ENCODE data around the gene MLXIP.
A peak's percentile ranks its signal among the peaks of the same experiment; 100 is the strongest.
"Not testable (repeated sequence)": the region's sequence is repeated elsewhere in the genome, so short reads cannot be mapped to it uniquely, and the experiment has no call there.

MLXIP gene

GRCh38 chr12:122172262-122172939, 93.8 kb downstream of the MLXIP start:
- Mint-ChIP-seq H3K4me1 (ENCODE audit: low read depth in 2 of 2) (peaks cover 0 to under 1% of the 10 kb centered on the region in 2 donors), H3K36me3 (ENCODE audit: insufficient read depth) (no peaks in the 10 kb centered on the region), H3K4me3 (no peak overlapping the region), H3K27me3 (peaks cover 0 to 16% of the 10 kb centered on the region in 2 donors), H3K9me3 (no peaks in the 10 kb centered on the region), H3K27ac (no peak overlapping the region)
- ATAC-seq (replicated peaks) (no peak), DNase-seq (no peak)

GRCh38 chr12:122174155-122174845, 95.7 kb downstream of the MLXIP start, which contains the start of gene IL31:
TSS of gene IL31 (minus strand) at chr12:122174221. CDS start at chr12:122174172, 49 bp downstream.
- no peak within 1 kb of the TSS for H3K4me3 Mint-ChIP-seq
- H3K4me1 Mint-ChIP-seq (ENCODE audit: low read depth in 2 of 2) = no peaks in the 10 kb centered on the region
- H3K27me3 Mint-ChIP-seq = peaks cover 0 to 16% of the 10 kb centered on the region in 2 donors
- no peaks in the 10 kb centered on the region for H3K36me3 Mint-ChIP-seq (ENCODE audit: insufficient read depth)
- H3K27ac Mint-ChIP-seq = no peak within 1 kb of the TSS
- no peak for DNase-seq
- no peak for ATAC-seq (replicated peaks)
- H3K9me3 Mint-ChIP-seq = no peaks in the 10 kb centered on the region

- H3K9me3 Mint-ChIP-seq; H3K4me3 Mint-ChIP-seq; H3K4me1 Mint-ChIP-seq (ENCODE audit: low read depth in 2 of 2); ATAC-seq (replicated peaks); DNase-seq; H3K36me3 Mint-ChIP-seq (ENCODE audit: insufficient read depth): not testable (repeated sequence)
- H3K27me3 Mint-ChIP-seq = peaks cover 0 to 16% of the 10 kb centered on the region in 2 donors
- H3K27ac Mint-ChIP-seq = peak overlapping the region in 1 of 2 donors; percentile 27
Observed at GRCh38 chr12:122176473-122176872, 97.9 kb downstream of the MLXIP start.

- Mint-ChIP-seq H3K27ac (peak within 1 kb of the TSS; percentile 28 to 67), H3K4me1 (ENCODE audit: low read depth in 2 of 2) (peaks cover 0 to 9% of the 10 kb centered on the region in 2 donors), H3K36me3 (ENCODE audit: insufficient read depth) (no peaks in the 10 kb centered on the region), H3K4me3 (peak within 1 kb of the TSS; percentile 75 to 87), H3K27me3 (peaks cover 0 to 24% of the 10 kb centered on the region in 2 donors), H3K9me3 (no peaks in the 10 kb centered on the region)
- ATAC-seq (replicated peaks) (peak; percentile 90), DNase-seq (peak in 2 of 3 experiments; percentile 26 to 33)
Observed at GRCh38 chr12:122182887-122183587, 104.5 kb downstream of the MLXIP start, which contains the start of gene LRRC43. TSS of gene LRRC43 (plus strand) at chr12:122183123. CDS start at chr12:122183145, 22 bp downstream.

GRCh38 chr12:122183588-122183940, 105.0 kb downstream of the MLXIP start:
- H3K4me1 Mint-ChIP-seq (ENCODE audit: low read depth in 2 of 2) = peaks cover 0 to 9% of the 10 kb centered on the region in 2 donors
- no peak for ATAC-seq (replicated peaks)

GRCh38 chr12:122184517-122184916, 106.0 kb downstream of the MLXIP start:
- ATAC-seq (replicated peaks) = no peak
- H3K4me3 Mint-ChIP-seq = peak overlapping the region; percentile 75 to 87
- peak overlapping the region in 1 of 2 donors; percentile 15 for H3K27ac Mint-ChIP-seq

More at GRCh38 chr12:122183588-122183940, 105.0 kb downstream of the MLXIP start:
- H3K9me3 Mint-ChIP-seq = no peaks in the 10 kb centered on the region
- DNase-seq = no peak
- peak overlapping the region; percentile 75 to 87 for H3K4me3 Mint-ChIP-seq
- peaks cover 0 to 24% of the 10 kb centered on the region in 2 donors for H3K27me3 Mint-ChIP-seq
- no peaks in the 10 kb centered on the region for H3K36me3 Mint-ChIP-seq (ENCODE audit: insufficient read depth)
- no peak overlapping the region for H3K27ac Mint-ChIP-seq

GRCh38 chr12:122185079-122185478, 106.5 kb downstream of the MLXIP start:
- no peaks in the 10 kb centered on the region for H3K36me3 Mint-ChIP-seq (ENCODE audit: insufficient read depth)
- no peaks in the 10 kb centered on the region for H3K9me3 Mint-ChIP-seq
- peaks cover 0 to 24% of the 10 kb centered on the region in 2 donors for H3K27me3 Mint-ChIP-seq
- DNase-seq = no peak
- H3K27ac Mint-ChIP-seq = peak overlapping the region in 1 of 2 donors; percentile 15
- H3K4me1 Mint-ChIP-seq (ENCODE audit: low read depth in 2 of 2) = peaks cover 2 to 9% of the 10 kb centered on the region in 2 donors
- H3K4me3 Mint-ChIP-seq = peak overlapping the region; percentile 75 to 87
- no peak for ATAC-seq (replicated peaks)

More at GRCh38 chr12:122184517-122184916, 106.0 kb downstream of the MLXIP start:
- peaks cover 0 to 24% of the 10 kb centered on the region in 2 donors for H3K27me3 Mint-ChIP-seq
- peaks cover 0 to 9% of the 10 kb centered on the region in 2 donors for H3K4me1 Mint-ChIP-seq (ENCODE audit: low read depth in 2 of 2)
- no peaks in the 10 kb centered on the region for H3K9me3 Mint-ChIP-seq
- no peak for DNase-seq
- H3K36me3 Mint-ChIP-seq (ENCODE audit: insufficient read depth) = no peaks in the 10 kb centered on the region

GRCh38 chr12:122185494-122186082, 107.0 kb downstream of the MLXIP start:
- peaks cover 0 to 24% of the 10 kb centered on the region in 2 donors for H3K27me3 Mint-ChIP-seq

GRCh38 chr12:122187466-122187865, 108.9 kb downstream of the MLXIP start:
- no peak overlapping the region for H3K4me3 Mint-ChIP-seq
- H3K27me3 Mint-ChIP-seq = peaks cover 0 to 22% of the 10 kb centered on the region in 2 donors
- H3K27ac Mint-ChIP-seq = no peak overlapping the region
- H3K36me3 Mint-ChIP-seq (ENCODE audit: insufficient read depth) = no peaks in the 10 kb centered on the region
- no peak for DNase-seq
- H3K4me1 Mint-ChIP-seq (ENCODE audit: low read depth in 2 of 2) = peaks cover 5 to 10% of the 10 kb centered on the region in 2 donors
- ATAC-seq (replicated peaks) = no peak
- H3K9me3 Mint-ChIP-seq = no peaks in the 10 kb centered on the region

More at GRCh38 chr12:122185494-122186082, 107.0 kb downstream of the MLXIP start:
- no peaks in the 10 kb centered on the region for H3K36me3 Mint-ChIP-seq (ENCODE audit: insufficient read depth)
- ATAC-seq (replicated peaks) (no peak), DNase-seq (no peak)
- no peaks in the 10 kb centered on the region for H3K9me3 Mint-ChIP-seq
- H3K4me3 Mint-ChIP-seq = no peak overlapping the region
- peak overlapping the region in 1 of 2 donors; percentile 15 for H3K27ac Mint-ChIP-seq
- peaks cover 5 to 9% of the 10 kb centered on the region in 2 donors for H3K4me1 Mint-ChIP-seq (ENCODE audit: low read depth in 2 of 2)

GRCh38 chr12:122189626-122190475, 111.3 kb downstream of the MLXIP start:
- Mint-ChIP-seq H3K4me3 (no peak overlapping the region), H3K9me3 (no peaks in the 10 kb centered on the region), H3K36me3 (ENCODE audit: insufficient read depth) (no peaks in the 10 kb centered on the region), H3K4me1 (ENCODE audit: low read depth in 2 of 2) (peaks cover 5 to 7% of the 10 kb centered on the region in 2 donors), H3K27ac (no peak overlapping the region), H3K27me3 (peaks cover 0 to 11% of the 10 kb centered on the region in 2 donors)
- ATAC-seq (replicated peaks) = no peak
- no peak for DNase-seq

GRCh38 chr12:122190842-122191668, 112.5 kb downstream of the MLXIP start:
- Mint-ChIP-seq H3K4me1 (ENCODE audit: low read depth in 2 of 2) (peaks cover 4 to 5% of the 10 kb centered on the region in 2 donors), H3K36me3 (ENCODE audit: insufficient read depth) (no peaks in the 10 kb centered on the region), H3K27ac (no peak overlapping the region), H3K27me3 (peaks cover 0 to 10% of the 10 kb centered on the region in 2 donors), H3K9me3 (no peaks in the 10 kb centered on the region), H3K4me3 (no peak overlapping the region)
- DNase-seq (peak; percentile 69 to 82 (median 70)), ATAC-seq (replicated peaks) (peak; percentile 88)
